Esophagus muscularis mucosa (tissue), 4 donors: Measurements from ENCODE around the gene MYLK. TPM values are rescaled to one million over a fixed set of nuclear protein-coding genes. Genes with fewer than 3 reads are reported as not detected.
A peak's percentile ranks its signal among the peaks of the same experiment; 100 is the strongest.

Source experiments
- DNase-seq: peaks from one replicate; pipeline ENCODE4 v3.0.0-alpha.2; 2017; ENCODE audit errors: extremely low spot score
- H3K27ac ChIP-seq, 4 donors: fragments of 200-600 bp; sonication (generic); replicated peaks in 1 of 4; 1 replicate in 3 of 4; 2 replicates in 1 of 4; pipeline ENCODE4 v1.5.1; 2016 to 2019; ENCODE audit warnings: mild to moderate bottlenecking in 1 of 4
- H3K27me3 ChIP-seq, 4 donors: fragments of 200-600 bp; sonication (generic); one replicate each; pipeline versions ENCODE4 v1.5.1 to v1.6.0; 2016 to 2019
- H3K36me3 ChIP-seq, 4 donors: fragments of 200-600 bp; sonication (generic); one replicate each; pipeline ENCODE4 v1.5.1; 2016 to 2019
- H3K4me1 ChIP-seq, 4 donors: fragments of 200-600 bp; sonication (generic); one replicate each; pipeline ENCODE4 v1.5.1; 2016 to 2019
- H3K4me3 ChIP-seq, 4 donors: fragments of 200-600 bp; sonication (generic); 1 replicate in 2 of 4; 2 replicates in 2 of 4; pipeline ENCODE4 v1.5.1; 2016 to 2019; ENCODE audit warnings: mild to moderate bottlenecking in 4 of 4, moderate library complexity in 1 of 4
- H3K9me3 ChIP-seq, 4 donors: fragments of 200-600 bp; sonication (generic); 1 replicate in 3 of 4; 2 replicates in 1 of 4; pipeline ENCODE4 v1.5.1; 2016 to 2019
- CTCF ChIP-seq, 3 experiments: fragments of 200-600 bp in 2 of 3; fragments of 450-650 bp in 1 of 3; sonication (generic) in 2 of 3; IDR thresholded peaks; one replicate each; pipeline ENCODE4 v1.5.1; 2017 to 2019; ENCODE audit warnings: antibody characterized with exemption in 3 of 3, mild to moderate bottlenecking in 2 of 3, moderate library complexity in 1 of 3
- EP300 ChIP-seq: sonication (generic); formaldehyde crosslinking; IDR thresholded peaks from one replicate; pipeline ENCODE4 v1.6.1; 2017; ENCODE audit warnings: antibody characterized with exemption
- POLR2A ChIP-seq: fragments of 450-650 bp; IDR thresholded peaks from one replicate; pipeline ENCODE4 v1.6.1; 2017; ENCODE audit warnings: antibody characterized with exemption, moderate library complexity, mild to moderate bottlenecking, low read depth
- POLR2AphosphoS5 ChIP-seq, 2 donors: sonication (generic); formaldehyde crosslinking; IDR thresholded peaks; one replicate each; pipeline ENCODE4 v1.6.1; 2017; ENCODE audit warnings: antibody characterized with exemption in 2 of 2
- WGBS: methylation state at CpG from one replicate; pipeline ENCODE4 v1.1.5; 2018; 5-methylcytosine and 5-hydroxymethylcytosine counted together
- intact Hi-C: fragments of 100-400 bp; cut with DNase I; formaldehyde crosslinking; loops from one replicate; pipeline ENCODE4 v1.15.1; 2023
- total RNA-seq, 4 donors: library from RNA; depleted of rRNA; stranded (reverse); fragments of >200 nt; gene quantifications; one replicate each; pipeline versions ENCODE4 v1.1.0 to v1.2.1, GENCODE V29; 2016

MYLK gene
- total RNA-seq, 4 donors from 2014 or later, result 1,983 to 3,208 (median 2,554) TPM

- TF ChIP-seq CTCF (IDR thresholded peaks at IDR 0.05) (no peak), POLR2A (no peak), POLR2AphosphoS5 (IDR thresholded peaks at IDR 0.05) (no peak), EP300 (no peak)
- Histone ChIP-seq H3K36me3 (no peaks in the 10 kb centered on the region), H3K27me3 (no peaks in the 10 kb centered on the region), H3K4me1 (peaks cover 0 to 50% (median 37%) of the 10 kb centered on the region in 4 donors), H3K4me3 (no peak overlapping the region), H3K27ac (peak overlapping the region in 1 of 4 donors; percentile 14), H3K9me3 (no peaks in the 10 kb centered on the region)
- DNase-seq, result no peak
- intact Hi-C loops, result no loop called here
- WGBS, result 89% methylated on average over 6 of the region's 6 CpGs
Observed at GRCh38 chr3:123744064-123744463, 140.1 kb downstream of the MYLK start.

DNA sequence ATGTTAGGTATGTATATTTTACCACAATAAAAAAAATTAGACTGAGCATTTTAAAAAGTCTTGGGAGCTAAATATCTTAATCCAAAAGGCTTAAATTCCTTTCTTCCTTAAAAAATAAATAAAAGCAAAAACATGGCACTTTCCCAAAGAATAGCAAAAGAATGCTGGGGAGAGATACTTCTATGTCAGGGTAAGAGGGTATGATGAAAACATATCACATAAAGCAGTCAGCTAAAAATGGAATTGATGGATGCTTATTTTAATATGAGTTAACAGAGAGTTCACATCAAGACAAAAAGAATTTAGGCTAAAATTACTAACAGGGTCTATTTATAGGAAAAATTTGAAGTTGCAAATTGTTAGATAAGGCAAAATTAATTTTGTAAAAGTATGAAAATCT lies 141.0 kb downstream of the MYLK start:
- H3K27ac ChIP-seq, result peak overlapping the region in 2 of 4 donors; percentile 3 to 13
- no peaks in the 10 kb centered on the region for H3K27me3 ChIP-seq
- H3K4me3 ChIP-seq, result no peak overlapping the region
- no peaks in the 10 kb centered on the region for H3K36me3 ChIP-seq
- peaks cover 0 to 49% (median 37%) of the 10 kb centered on the region in 4 donors for H3K4me1 ChIP-seq
- H3K9me3 ChIP-seq, result no peaks in the 10 kb centered on the region
- intact Hi-C loops, result no loop called here
- DNase-seq, result no peak
- no peak for TF ChIP-seq POLR2A
- TF ChIP-seq POLR2AphosphoS5 (IDR thresholded peaks at IDR 0.05), result no peak
- no peak for TF ChIP-seq CTCF (IDR thresholded peaks at IDR 0.05)
- TF ChIP-seq EP300, result no peak

GRCh38 chr3:123741041-123741511 lies 143.1 kb downstream of the MYLK start:
- Histone ChIP-seq H3K36me3 (peaks cover 0 to 8% (median 0%) of the 10 kb centered on the region in 4 donors), H3K27ac (peak overlapping the region in 3 of 4 donors; percentile 35 to 47 (median 42)), H3K27me3 (no peaks in the 10 kb centered on the region), H3K4me3 (no peak overlapping the region), H3K4me1 (peaks cover 0 to 39% (median 30%) of the 10 kb centered on the region in 4 donors), H3K9me3 (no peaks in the 10 kb centered on the region)
- TF ChIP-seq POLR2AphosphoS5 (IDR thresholded peaks at IDR 0.05) (no peak), EP300 (no peak), CTCF (IDR thresholded peaks at IDR 0.05) (no peak), POLR2A (no peak)
- intact Hi-C loops, result no loop called here
- DNase-seq, result no peak
- 69% methylated on average over 3 of the region's 3 CpGs for WGBS

GRCh38 chr3:123740391-123740822 lies 143.7 kb downstream of the MYLK start:
- Histone ChIP-seq H3K4me1 (peaks cover 0 to 39% (median 30%) of the 10 kb centered on the region in 4 donors), H3K36me3 (peaks cover 0 to 8% (median 0%) of the 10 kb centered on the region in 4 donors), H3K27me3 (no peaks in the 10 kb centered on the region), H3K27ac (peak overlapping the region in 1 of 4 donors; percentile 42), H3K4me3 (no peak overlapping the region), H3K9me3 (no peaks in the 10 kb centered on the region)
- TF ChIP-seq POLR2A, result no peak
- no peak for TF ChIP-seq CTCF (IDR thresholded peaks at IDR 0.05)
- TF ChIP-seq POLR2AphosphoS5 (IDR thresholded peaks at IDR 0.05), result no peak
- TF ChIP-seq EP300, result no peak
- WGBS, result 100% methylated on average over 1 of the region's 6 CpGs
- intact Hi-C loops, result no loop called here
- DNase-seq, result no peak

DNA sequence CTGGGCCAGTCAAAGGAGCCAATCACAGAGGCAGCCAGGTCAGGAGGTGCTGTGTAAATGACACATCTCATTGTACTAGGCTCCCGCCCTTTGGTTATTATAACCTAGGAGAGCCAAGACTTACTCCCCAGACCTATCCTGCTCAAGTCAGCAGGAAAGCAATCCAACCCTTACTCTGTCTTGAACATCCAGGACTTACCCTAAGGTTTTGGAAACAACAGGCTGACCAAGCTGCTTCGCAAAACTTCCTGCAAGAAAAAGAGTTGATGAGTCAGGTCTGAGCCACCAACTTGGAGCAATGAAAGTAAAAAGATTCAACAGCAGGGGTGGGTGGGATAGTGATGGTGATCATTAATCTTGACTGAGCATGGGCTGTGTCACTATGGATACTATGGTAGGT lies 144.4 kb downstream of the MYLK start:
- no peak overlapping the region for H3K27ac ChIP-seq
- no peak for DNase-seq
- no peak overlapping the region for H3K4me3 ChIP-seq
- no peaks in the 10 kb centered on the region for H3K27me3 ChIP-seq
- no peaks in the 10 kb centered on the region for H3K9me3 ChIP-seq
- WGBS, result 66% methylated on average over 2 of the region's 2 CpGs
- no peak for TF ChIP-seq POLR2AphosphoS5 (IDR thresholded peaks at IDR 0.05)
- TF ChIP-seq POLR2A, result no peak
- no peak for TF ChIP-seq EP300
- TF ChIP-seq CTCF (IDR thresholded peaks at IDR 0.05), result no peak
- intact Hi-C loops, result no loop called here
- peaks cover 0 to 8% (median 0%) of the 10 kb centered on the region in 4 donors for H3K36me3 ChIP-seq
- H3K4me1 ChIP-seq, result peaks cover 0 to 39% (median 30%) of the 10 kb centered on the region in 4 donors
